Measurements from ENCODE around the gene PRDM15.

PRDM15 gene

DNA sequence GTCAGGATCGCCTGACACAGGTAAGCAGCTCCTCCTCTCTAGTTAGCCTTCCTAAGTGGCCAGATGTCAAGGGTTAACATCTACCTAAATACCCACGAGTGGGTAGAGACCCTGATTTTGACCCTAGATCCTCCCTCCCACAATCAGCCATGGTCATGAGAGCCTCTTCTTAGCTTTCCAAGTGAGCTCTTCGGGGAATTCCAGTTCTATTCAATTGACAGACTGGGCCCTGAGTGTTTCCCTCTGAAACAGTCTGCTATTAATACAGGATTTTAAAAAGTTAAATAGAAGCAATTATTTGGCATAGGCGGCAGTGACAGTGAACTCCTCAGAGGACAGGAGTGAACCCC is 46.6 kb upstream of the PRDM15 start:
- Mint-ChIP-seq H3K36me3 (ENCODE audit: low read depth) (no peaks in the 10 kb centered on the region), H3K27ac (no peak overlapping the region), H3K4me3 (no peak overlapping the region), H3K27me3 (ENCODE audit: low read depth, poor library complexity) (peaks cover 3% of the 10 kb centered on the region), H3K4me1 (peaks cover 27% of the 10 kb centered on the region), H3K9me3 (no peaks in the 10 kb centered on the region)
- TF ChIP-seq, protein P1, sequence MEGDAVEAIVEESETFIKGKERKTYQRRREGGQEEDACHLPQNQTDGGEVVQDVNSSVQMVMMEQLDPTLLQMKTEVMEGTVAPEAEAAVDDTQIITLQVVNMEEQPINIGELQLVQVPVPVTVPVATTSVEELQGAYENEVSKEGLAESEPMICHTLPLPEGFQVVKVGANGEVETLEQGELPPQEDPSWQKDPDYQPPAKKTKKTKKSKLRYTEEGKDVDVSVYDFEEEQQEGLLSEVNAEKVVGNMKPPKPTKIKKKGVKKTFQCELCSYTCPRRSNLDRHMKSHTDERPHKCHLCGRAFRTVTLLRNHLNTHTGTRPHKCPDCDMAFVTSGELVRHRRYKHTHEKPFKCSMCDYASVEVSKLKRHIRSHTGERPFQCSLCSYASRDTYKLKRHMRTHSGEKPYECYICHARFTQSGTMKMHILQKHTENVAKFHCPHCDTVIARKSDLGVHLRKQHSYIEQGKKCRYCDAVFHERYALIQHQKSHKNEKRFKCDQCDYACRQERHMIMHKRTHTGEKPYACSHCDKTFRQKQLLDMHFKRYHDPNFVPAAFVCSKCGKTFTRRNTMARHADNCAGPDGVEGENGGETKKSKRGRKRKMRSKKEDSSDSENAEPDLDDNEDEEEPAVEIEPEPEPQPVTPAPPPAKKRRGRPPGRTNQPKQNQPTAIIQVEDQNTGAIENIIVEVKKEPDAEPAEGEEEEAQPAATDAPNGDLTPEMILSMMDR (IDR thresholded peaks at IDR 0.05) = no peak
- DNase-seq = no peak

DNA sequence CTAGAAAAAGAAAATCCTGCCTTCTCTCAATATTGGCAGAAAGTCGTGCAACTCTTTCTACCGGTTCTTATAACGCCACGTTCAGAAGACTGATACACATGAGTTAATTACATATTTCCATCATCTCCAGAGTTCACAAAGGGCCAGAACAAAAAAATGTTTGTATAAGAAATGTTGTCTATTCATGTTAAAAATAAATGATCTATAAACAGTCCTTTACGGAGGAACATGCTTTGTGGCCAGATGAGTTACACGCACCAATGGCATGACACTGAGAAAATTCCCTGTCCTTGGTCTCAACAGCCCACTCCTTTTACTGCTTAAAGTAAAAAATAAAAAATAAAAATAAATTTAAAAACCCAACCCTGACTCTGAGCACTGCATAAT is 45.2 kb upstream of the PRDM15 start:
- H3K36me3 Mint-ChIP-seq (ENCODE audit: low read depth) = no peaks in the 10 kb centered on the region
- DNase-seq = no peak
- peaks cover 5% of the 10 kb centered on the region for H3K27me3 Mint-ChIP-seq (ENCODE audit: low read depth, poor library complexity)
- H3K4me3 Mint-ChIP-seq = no peak overlapping the region
- H3K4me1 Mint-ChIP-seq = peaks cover 21% of the 10 kb centered on the region
- TF ChIP-seq, protein P1 (IDR thresholded peaks at IDR 0.05) = no peak
- no peak overlapping the region for H3K27ac Mint-ChIP-seq
- no peaks in the 10 kb centered on the region for H3K9me3 Mint-ChIP-seq

DNA sequence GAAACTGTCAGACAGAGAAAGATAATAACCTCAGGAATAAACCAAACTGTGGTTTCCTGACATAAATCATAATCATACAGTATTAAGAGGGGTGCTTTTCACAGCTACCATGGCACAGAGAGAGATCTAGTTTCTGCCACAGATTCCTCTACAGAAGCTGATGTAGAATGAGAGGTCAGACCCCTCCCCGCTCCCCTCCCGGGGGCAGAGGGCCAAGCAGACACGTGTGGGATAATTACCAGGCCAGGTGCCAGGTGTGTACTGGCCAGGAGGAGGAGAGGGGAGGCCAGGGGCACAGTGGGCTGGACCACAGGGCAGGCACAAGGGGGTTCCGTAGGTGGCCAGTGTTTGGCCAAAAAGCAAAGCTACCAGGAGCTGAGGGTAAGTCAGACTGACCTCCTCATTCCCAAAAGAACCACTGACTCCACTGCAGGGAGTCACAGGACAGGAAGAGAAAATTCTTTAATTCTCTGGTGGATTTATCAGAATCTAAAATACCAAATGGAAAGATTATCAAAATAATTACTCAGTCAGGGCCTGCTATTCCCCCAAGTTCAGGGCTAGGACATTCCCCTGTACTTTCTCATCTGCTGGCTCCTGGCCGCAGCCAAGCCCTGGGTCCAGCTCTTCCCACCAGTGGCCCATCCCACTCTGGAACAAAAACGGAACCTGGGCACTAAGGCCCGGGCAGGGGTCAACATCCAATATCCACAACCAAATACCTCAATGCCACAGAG is 44.7 kb upstream of the PRDM15 start:
- DNase-seq = no peak
- Mint-ChIP-seq H3K4me3 (no peak overlapping the region), H3K9me3 (no peaks in the 10 kb centered on the region), H3K27ac (no peak overlapping the region), H3K4me1 (peaks cover 21% of the 10 kb centered on the region), H3K27me3 (ENCODE audit: low read depth, poor library complexity) (peaks cover 5% of the 10 kb centered on the region), H3K36me3 (ENCODE audit: low read depth) (no peaks in the 10 kb centered on the region)
- TF ChIP-seq, protein P1 (IDR thresholded peaks at IDR 0.05) = no peak

DNA sequence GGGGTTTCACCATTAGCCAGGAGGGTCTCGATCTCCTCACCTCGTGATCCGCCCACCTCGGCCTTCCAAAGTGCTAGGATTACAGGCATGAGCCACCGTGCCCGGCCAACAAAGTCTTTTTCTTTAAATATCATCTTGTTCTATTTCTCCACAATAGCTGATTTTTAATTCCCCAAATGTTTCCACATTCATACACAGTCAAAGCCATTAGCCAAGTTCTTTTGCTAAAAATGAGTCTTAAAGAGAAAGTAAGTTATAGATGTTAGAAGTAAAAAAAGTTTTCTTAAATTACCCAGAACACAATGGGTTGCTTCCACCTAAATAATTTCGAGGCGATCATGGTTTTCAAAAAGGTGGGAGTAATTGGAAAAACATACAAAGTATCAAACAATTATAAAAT is 44.0 kb upstream of the PRDM15 start:
- H3K36me3 Mint-ChIP-seq (ENCODE audit: low read depth) = peaks cover under 1% of the 10 kb centered on the region
- TF ChIP-seq, protein P1 (IDR thresholded peaks at IDR 0.05) = no peak
- no peak for DNase-seq
- peaks cover 5% of the 10 kb centered on the region for H3K27me3 Mint-ChIP-seq (ENCODE audit: low read depth, poor library complexity)
- no peak overlapping the region for H3K4me3 Mint-ChIP-seq
- no peak overlapping the region for H3K27ac Mint-ChIP-seq
- peaks cover 21% of the 10 kb centered on the region for H3K4me1 Mint-ChIP-seq
- H3K9me3 Mint-ChIP-seq = no peaks in the 10 kb centered on the region

DNA sequence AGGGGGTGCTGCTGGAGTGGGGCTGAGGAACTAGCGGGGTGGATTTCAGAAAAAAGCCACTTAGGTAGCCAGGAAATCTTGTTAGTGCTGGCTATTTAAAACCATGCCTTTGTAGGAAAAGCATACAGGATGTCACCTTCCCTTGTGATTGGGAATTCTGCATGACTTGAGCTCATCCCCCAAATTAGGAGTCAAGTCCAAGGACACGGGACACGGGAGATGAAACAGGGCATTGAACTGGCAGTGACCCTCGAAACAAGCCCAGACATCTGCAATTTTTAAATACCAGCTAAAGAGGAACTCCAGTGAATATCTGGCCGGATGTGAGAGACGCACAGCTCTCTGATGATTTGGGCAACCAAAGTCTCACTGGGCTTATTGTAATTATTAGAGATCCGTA is 41.9 kb upstream of the PRDM15 start:
- no peak overlapping the region for H3K4me3 Mint-ChIP-seq
- peaks cover 9% of the 10 kb centered on the region for H3K27me3 Mint-ChIP-seq (ENCODE audit: low read depth, poor library complexity)
- TF ChIP-seq, protein P1 (IDR thresholded peaks at IDR 0.05) = no peak
- peak overlapping the region; percentile 14 for H3K27ac Mint-ChIP-seq
- peaks cover 14% of the 10 kb centered on the region for H3K4me1 Mint-ChIP-seq
- DNase-seq = no peak
- H3K36me3 Mint-ChIP-seq (ENCODE audit: low read depth) = peaks cover 22% of the 10 kb centered on the region
- H3K9me3 Mint-ChIP-seq = no peaks in the 10 kb centered on the region

DNA sequence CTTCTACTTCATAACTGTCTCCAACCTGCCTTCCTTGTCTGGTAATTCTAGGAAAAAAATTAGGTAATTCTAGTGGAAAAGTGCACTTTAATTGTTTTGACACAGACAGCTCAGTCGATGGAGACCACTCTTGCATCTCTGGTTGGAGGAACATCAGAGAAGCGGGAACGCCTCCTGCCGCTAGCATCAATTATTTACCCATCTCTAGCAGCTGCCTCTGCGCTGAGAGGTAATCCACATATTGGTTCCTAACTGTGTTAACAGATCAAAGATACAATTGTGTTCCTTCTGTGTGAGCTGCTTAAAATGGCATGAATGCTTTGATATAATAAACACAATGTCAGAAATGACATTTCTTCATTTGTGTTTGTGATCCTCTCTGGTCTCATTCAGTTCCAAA is 41.3 kb upstream of the PRDM15 start:
- Mint-ChIP-seq H3K36me3 (ENCODE audit: low read depth) (peaks cover 26% of the 10 kb centered on the region), H3K27ac (peak overlapping the region; percentile 14), H3K4me1 (peaks cover 9% of the 10 kb centered on the region), H3K4me3 (no peak overlapping the region), H3K9me3 (no peaks in the 10 kb centered on the region), H3K27me3 (ENCODE audit: low read depth, poor library complexity) (peaks cover 12% of the 10 kb centered on the region)
- TF ChIP-seq, protein P1 (IDR thresholded peaks at IDR 0.05) = no peak
- DNase-seq = no peak

All from nephron progenitor cell (in vitro differentiated cells).